ENCODE measurements around the gene MEF2A.
A peak's percentile ranks its signal among the peaks of the same experiment; 100 is the strongest.

The MEF2A gene

GRCh38 chr15:99614749-99615288 lies 49.0 kb downstream of the MEF2A start:
- Histone ChIP-seq H3K27me3 (ENCODE audit: insufficient read depth, low read length) (no peaks in the 10 kb centered on the region), H3K27ac (ENCODE audit: low read depth, low read length, poor library complexity, severe bottlenecking) (peak overlapping the region; percentile 9), H3K4me2 (ENCODE audit: low read length) (no peak overlapping the region; the same call in 1 of the 2 replicates), H3K4me3 (ENCODE audit: low read depth, low read length, poor library complexity, severe bottlenecking) (no peak overlapping the region), H3F3A (ENCODE audit: insufficient read depth, low read length) (no peaks in the 10 kb centered on the region), H3K9ac (ENCODE audit: low read length) (no peak overlapping the region), H3K9me2 (ENCODE audit: low read depth, low read length) (no peaks in the 10 kb centered on the region), H2AFZ (ENCODE audit: low read length) (no peak overlapping the region), H4K20me1 (ENCODE audit: insufficient read depth, low read length) (no peaks in the 10 kb centered on the region), H3K36me3 (ENCODE audit: insufficient read depth, low read length) (peaks cover 5% of the 10 kb centered on the region; the same call in 1 of the 2 replicates), H3K4me1 (ENCODE audit: insufficient read depth, low read length, severe bottlenecking) (peaks cover 34% of the 10 kb centered on the region), H3K79me2 (ENCODE audit: insufficient read depth, low read length) (peaks cover 90% of the 10 kb centered on the region), H3K9me3 (ENCODE audit: low read length) (no peaks in the 10 kb centered on the region)
- TF ChIP-seq, protein P1, sequence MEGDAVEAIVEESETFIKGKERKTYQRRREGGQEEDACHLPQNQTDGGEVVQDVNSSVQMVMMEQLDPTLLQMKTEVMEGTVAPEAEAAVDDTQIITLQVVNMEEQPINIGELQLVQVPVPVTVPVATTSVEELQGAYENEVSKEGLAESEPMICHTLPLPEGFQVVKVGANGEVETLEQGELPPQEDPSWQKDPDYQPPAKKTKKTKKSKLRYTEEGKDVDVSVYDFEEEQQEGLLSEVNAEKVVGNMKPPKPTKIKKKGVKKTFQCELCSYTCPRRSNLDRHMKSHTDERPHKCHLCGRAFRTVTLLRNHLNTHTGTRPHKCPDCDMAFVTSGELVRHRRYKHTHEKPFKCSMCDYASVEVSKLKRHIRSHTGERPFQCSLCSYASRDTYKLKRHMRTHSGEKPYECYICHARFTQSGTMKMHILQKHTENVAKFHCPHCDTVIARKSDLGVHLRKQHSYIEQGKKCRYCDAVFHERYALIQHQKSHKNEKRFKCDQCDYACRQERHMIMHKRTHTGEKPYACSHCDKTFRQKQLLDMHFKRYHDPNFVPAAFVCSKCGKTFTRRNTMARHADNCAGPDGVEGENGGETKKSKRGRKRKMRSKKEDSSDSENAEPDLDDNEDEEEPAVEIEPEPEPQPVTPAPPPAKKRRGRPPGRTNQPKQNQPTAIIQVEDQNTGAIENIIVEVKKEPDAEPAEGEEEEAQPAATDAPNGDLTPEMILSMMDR (IDR thresholded peaks at IDR 0.05; ENCODE audit: low read length): no peak
- TF ChIP-seq EZH2 (IDR thresholded peaks at IDR 0.05; ENCODE audit: borderline replicate concordance, low read length): no peak

GRCh38 chr15:99615460-99615859 lies 49.7 kb downstream of the MEF2A start:
- Histone ChIP-seq H3K36me3 (ENCODE audit: insufficient read depth, low read length) (peaks cover 5% of the 10 kb centered on the region; the same call in 1 of the 2 replicates), H4K20me1 (ENCODE audit: insufficient read depth, low read length) (no peaks in the 10 kb centered on the region)
- TF ChIP-seq, protein P1 (IDR thresholded peaks at IDR 0.05; ENCODE audit: low read length): no peak
- no peak for TF ChIP-seq EZH2 (IDR thresholded peaks at IDR 0.05; ENCODE audit: borderline replicate concordance, low read length)

GRCh38 chr15:99616129-99616528 lies 50.3 kb downstream of the MEF2A start:
- Histone ChIP-seq H3K36me3 (ENCODE audit: insufficient read depth, low read length) (peaks cover 10% of the 10 kb centered on the region), H3K27me3 (ENCODE audit: insufficient read depth, low read length) (no peaks in the 10 kb centered on the region), H3K4me3 (ENCODE audit: low read depth, low read length, poor library complexity, severe bottlenecking) (no peak overlapping the region), H3K79me2 (ENCODE audit: insufficient read depth, low read length) (peaks cover 93% of the 10 kb centered on the region), H3K4me2 (ENCODE audit: low read length) (no peak overlapping the region), H2AFZ (ENCODE audit: low read length) (no peak overlapping the region), H4K20me1 (ENCODE audit: insufficient read depth, low read length) (no peaks in the 10 kb centered on the region), H3K27ac (ENCODE audit: low read depth, low read length, poor library complexity, severe bottlenecking) (no peak overlapping the region), H3K9me2 (ENCODE audit: low read depth, low read length) (no peaks in the 10 kb centered on the region), H3F3A (ENCODE audit: insufficient read depth, low read length) (no peaks in the 10 kb centered on the region), H3K4me1 (ENCODE audit: insufficient read depth, low read length, severe bottlenecking) (peaks cover 34% of the 10 kb centered on the region), H3K9ac (ENCODE audit: low read length) (no peak overlapping the region), H3K9me3 (ENCODE audit: low read length) (no peaks in the 10 kb centered on the region)
- TF ChIP-seq EZH2 (IDR thresholded peaks at IDR 0.05; ENCODE audit: borderline replicate concordance, low read length): no peak
- TF ChIP-seq, protein P1 (IDR thresholded peaks at IDR 0.05; ENCODE audit: low read length): no peak

More at GRCh38 chr15:99615460-99615859, 49.7 kb downstream of the MEF2A start:
- peaks cover 92% of the 10 kb centered on the region for H3K79me2 ChIP-seq (ENCODE audit: insufficient read depth, low read length)
- no peaks in the 10 kb centered on the region for H3K27me3 ChIP-seq (ENCODE audit: insufficient read depth, low read length)
- H3K9me2 ChIP-seq (ENCODE audit: low read depth, low read length): no peaks in the 10 kb centered on the region
- H3K27ac ChIP-seq (ENCODE audit: low read depth, low read length, poor library complexity, severe bottlenecking): no peak overlapping the region
- no peak overlapping the region for H3K4me3 ChIP-seq (ENCODE audit: low read depth, low read length, poor library complexity, severe bottlenecking)
- H3K9me3 ChIP-seq (ENCODE audit: low read length): no peaks in the 10 kb centered on the region
- H3F3A ChIP-seq (ENCODE audit: insufficient read depth, low read length): no peaks in the 10 kb centered on the region
- H2AFZ ChIP-seq (ENCODE audit: low read length): no peak overlapping the region
- no peak overlapping the region for H3K4me2 ChIP-seq (ENCODE audit: low read length)
- no peak overlapping the region for H3K9ac ChIP-seq (ENCODE audit: low read length)
- peaks cover 34% of the 10 kb centered on the region for H3K4me1 ChIP-seq (ENCODE audit: insufficient read depth, low read length, severe bottlenecking)

Measured in OCI-LY1 (cell line).